Measurements from ENCODE around the gene GBP4. TPM values are rescaled to one million over a fixed set of nuclear protein-coding genes. Genes with fewer than 3 reads are reported as not detected.

Gene GBP4
- total RNA-seq, 4 donors from 2014 or later: 3.1 to 5.6 (median 4.5) TPM

GRCh38 chr1:89147678-89148658 lies 50.8 kb downstream of the GBP4 start:
- ATAC-seq: peak; percentile 34
- H3K36me3 ChIP-seq: no peaks in the 10 kb centered on the region
- no peaks in the 10 kb centered on the region for H3K27me3 ChIP-seq
- H3K4me3 ChIP-seq: no peak overlapping the region
- TF ChIP-seq EP300 (IDR thresholded peaks at IDR 0.05): no peak
- 28 to 77% methylated on average over 2 to 3 of the region's 3 CpGs for WGBS, 2 donors (ENCODE audit: low coverage in 1 of 2)
- H3K27ac ChIP-seq: no peak overlapping the region
- no peaks in the 10 kb centered on the region for H3K9me3 ChIP-seq
- H3K4me1 ChIP-seq: peaks cover 0 to 9% (median 0%) of the 10 kb centered on the region in 3 donors

DNA sequence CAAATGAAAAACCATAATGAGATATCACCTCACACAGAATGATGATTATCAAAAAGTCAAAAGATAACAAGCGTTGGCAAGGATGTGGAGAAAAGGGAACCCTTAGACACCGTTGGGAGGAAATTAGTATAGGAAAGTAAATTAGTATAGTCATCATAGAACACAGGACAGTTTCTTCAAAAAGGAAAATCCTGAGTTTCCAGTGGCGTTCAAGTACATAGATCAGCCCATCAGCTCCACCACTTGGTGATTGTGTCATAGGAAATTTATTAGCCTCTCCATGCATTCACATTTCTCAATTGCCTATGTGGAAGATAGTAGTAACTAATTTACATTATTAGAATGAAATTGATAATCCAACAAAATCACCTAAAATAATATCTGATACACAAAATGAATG lies 52.0 kb downstream of the GBP4 start:
- TF ChIP-seq EP300 (IDR thresholded peaks at IDR 0.05) (no peak), CTCF (IDR thresholded peaks at IDR 0.05) (no peak), POLR2A (IDR thresholded peaks at IDR 0.05) (no peak), POLR2AphosphoS5 (IDR thresholded peaks at IDR 0.05) (no peak)
- Histone ChIP-seq H3K9me3 (no peaks in the 10 kb centered on the region), H3K27ac (no peak overlapping the region), H3K4me3 (no peak overlapping the region), H3K27me3 (no peaks in the 10 kb centered on the region), H3K4me1 (peaks cover 0 to 9% (median 0%) of the 10 kb centered on the region in 3 donors), H3K36me3 (no peaks in the 10 kb centered on the region)
- no peak for ATAC-seq
- 72 to 90% methylated on average over 3 of the region's 3 CpGs for WGBS, 2 donors (ENCODE audit: low coverage in 1 of 2)

- H3K4me3 ChIP-seq: no peak overlapping the region
- no peaks in the 10 kb centered on the region for H3K27me3 ChIP-seq
- WGBS, 2 donors (ENCODE audit: low coverage in 1 of 2): 72 to 88% methylated on average over 1 to 2 of the region's 2 CpGs
Observed at GRCh38 chr1:89143484-89143883, 55.3 kb downstream of the GBP4 start.

DNA sequence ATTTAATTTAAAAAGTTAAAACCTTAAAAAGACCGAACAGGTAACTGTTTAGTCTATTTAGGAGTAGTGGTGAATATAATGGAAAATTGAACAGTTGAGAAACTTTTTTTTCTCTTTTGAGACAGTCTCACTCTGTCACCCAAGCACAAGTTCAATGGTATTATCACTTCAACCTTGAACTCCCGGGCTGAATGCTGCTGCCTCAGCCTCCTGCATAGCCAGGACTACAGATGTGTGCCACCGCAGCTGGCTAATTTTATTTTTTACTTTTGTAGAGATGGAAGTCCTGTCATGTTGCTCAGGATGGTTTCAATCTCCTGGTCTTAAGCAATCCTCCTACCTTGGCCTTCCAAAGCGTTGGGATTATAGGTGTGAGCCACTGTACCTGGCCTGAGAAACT lies 56.6 kb downstream of the GBP4 start:
- 86 to 90% methylated on average over 2 to 3 of the region's 4 CpGs for WGBS, 2 donors (ENCODE audit: low coverage in 1 of 2)
- Histone ChIP-seq H3K4me1 (no peaks in the 10 kb centered on the region), H3K4me3 (no peak overlapping the region), H3K27ac (no peak overlapping the region), H3K36me3 (no peaks in the 10 kb centered on the region), H3K27me3 (no peaks in the 10 kb centered on the region), H3K9me3 (peaks cover 0 to 8% (median 0%) of the 10 kb centered on the region in 3 donors)
- no peak for TF ChIP-seq CTCF (IDR thresholded peaks at IDR 0.05)
- no peak for TF ChIP-seq EP300 (IDR thresholded peaks at IDR 0.05)
- TF ChIP-seq POLR2AphosphoS5 (IDR thresholded peaks at IDR 0.05): no peak
- no peak for TF ChIP-seq POLR2A (IDR thresholded peaks at IDR 0.05)
- ATAC-seq: no peak

More at GRCh38 chr1:89143484-89143883, 55.3 kb downstream of the GBP4 start:
- peaks cover 0 to under 1% (median 0%) of the 10 kb centered on the region in 3 donors for H3K9me3 ChIP-seq
- no peaks in the 10 kb centered on the region for H3K36me3 ChIP-seq
- no peak for ATAC-seq
- H3K27ac ChIP-seq: no peak overlapping the region
- H3K4me1 ChIP-seq: peaks cover 0 to 9% (median 0%) of the 10 kb centered on the region in 3 donors
- no peak for TF ChIP-seq CTCF (IDR thresholded peaks at IDR 0.05)
- TF ChIP-seq POLR2AphosphoS5 (IDR thresholded peaks at IDR 0.05): no peak
- no peak for TF ChIP-seq POLR2A (IDR thresholded peaks at IDR 0.05)
- TF ChIP-seq EP300 (IDR thresholded peaks at IDR 0.05): no peak

DNA sequence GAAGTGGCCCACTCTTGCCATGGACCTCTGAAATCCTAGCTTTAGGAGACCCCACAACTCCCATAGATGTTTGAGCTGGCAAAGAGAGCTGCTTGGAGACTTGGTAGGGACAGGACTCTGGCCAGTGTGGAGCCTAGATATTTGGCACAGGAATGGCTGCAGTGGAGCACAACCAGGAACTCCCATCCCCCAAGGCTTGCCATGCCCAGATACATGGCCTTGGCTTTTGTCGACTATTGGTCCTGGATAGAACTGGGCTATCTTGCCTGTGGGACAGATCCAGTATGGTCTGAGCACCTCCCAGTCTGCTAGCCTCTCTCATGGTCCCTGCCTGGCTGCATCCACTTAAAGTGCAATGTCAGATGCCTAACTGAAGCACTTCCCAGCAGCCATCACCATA lies 65.0 kb downstream of the GBP4 start:
- no peak for TF ChIP-seq POLR2AphosphoS5 (IDR thresholded peaks at IDR 0.05)
- TF ChIP-seq EP300 (IDR thresholded peaks at IDR 0.05): no peak
- TF ChIP-seq POLR2A (IDR thresholded peaks at IDR 0.05): no peak
- no peak for TF ChIP-seq CTCF (IDR thresholded peaks at IDR 0.05)
- peaks cover 0 to 8% (median 0%) of the 10 kb centered on the region in 3 donors for H3K9me3 ChIP-seq
- no peak for ATAC-seq
- 75% methylated on average over 1 of the region's 1 CpG; no CpG with 5 or more reads in 1 of the 2 donors for WGBS, 2 donors (ENCODE audit: low coverage in 1 of 2)
- no peaks in the 10 kb centered on the region for H3K36me3 ChIP-seq
- H3K27ac ChIP-seq: no peak overlapping the region
- H3K4me1 ChIP-seq: peaks cover 7 to 17% (median 8%) of the 10 kb centered on the region in 3 donors
- H3K27me3 ChIP-seq: no peaks in the 10 kb centered on the region
- no peak overlapping the region for H3K4me3 ChIP-seq

Other genes with a start within 250 kb of the GBP4 start
- gene KYAT3, start 206.3 kb downstream of the GBP4 start, total RNA-seq: 10 to 100 TPM; 20.0 to 30.4 (median 24.9) TPM
- 10 to 100 TPM; 16.1 to 38.3 (median 20.1) TPM for gene RBMXL1, start 206.3 kb downstream of the GBP4 start, total RNA-seq
- gene GBP3, start 176.1 kb downstream of the GBP4 start, total RNA-seq: 10 to 100 TPM in 3 of 4 donors, 1 to 10 TPM in 1; 8.6 to 26.5 (median 20.7) TPM
- 10 to 100 TPM; 14.9 to 46.4 (median 24.2) TPM for gene GBP1, start 133.7 kb downstream of the GBP4 start, total RNA-seq
- gene GBP2, start 72.8 kb downstream of the GBP4 start, total RNA-seq: 100 to 1,000 TPM; 147 to 172 (median 167) TPM
- gene GBP7, start 22.9 kb downstream of the GBP4 start, total RNA-seq: not detected
- 1 to 10 TPM in 2 of 4 donors, under 1 TPM in 2; 0.27 to 3.0 (median 1.8) TPM for gene GBP5, start 73.9 kb upstream of the GBP4 start, total RNA-seq
- 10 to 100 TPM in 1 of 4 donors, 1 to 10 TPM in 1, under 1 TPM in 1, not detected in 1; 0.54 to 16.7 (median 1.6) TPM for gene GBP6, start 165.1 kb upstream of the GBP4 start, total RNA-seq

All from gastroesophageal sphincter (tissue), 4 donors.